Epithelial cell of proximal tubule (primary cell): ENCODE data around the gene WFDC2. TPM values are rescaled to one million over a fixed set of nuclear protein-coding genes. Genes with fewer than 3 reads are reported as not detected.

Experiments
- DNase-seq: peaks from one replicate; pipeline ENCODE4 v3.0.0-alpha.2; 2011; ENCODE audit warnings: low read depth
- H3K4me3 ChIP-seq: 2 replicates; pipeline ENCODE4 v1.5.1; 2011; ENCODE audit warnings: low read depth, mild to moderate bottlenecking, low read length
- total RNA-seq: library from RNA; depleted of rRNA; stranded (reverse); fragments of >200 nt; gene quantifications from 2 replicates; pipeline ENCODE4 v1.2.3, GENCODE V29; 2015
- TF ChIP-seq, protein P1 (sequence below): conservative IDR thresholded peaks from 2 replicates; pipeline ENCODE4 v1.5.1; 2012; ENCODE audit warnings: low read depth, mild to moderate bottlenecking, low read length

WFDC2 gene
- total RNA-seq, 1 donor from 2014 or later, result 53.3 TPM

DNA sequence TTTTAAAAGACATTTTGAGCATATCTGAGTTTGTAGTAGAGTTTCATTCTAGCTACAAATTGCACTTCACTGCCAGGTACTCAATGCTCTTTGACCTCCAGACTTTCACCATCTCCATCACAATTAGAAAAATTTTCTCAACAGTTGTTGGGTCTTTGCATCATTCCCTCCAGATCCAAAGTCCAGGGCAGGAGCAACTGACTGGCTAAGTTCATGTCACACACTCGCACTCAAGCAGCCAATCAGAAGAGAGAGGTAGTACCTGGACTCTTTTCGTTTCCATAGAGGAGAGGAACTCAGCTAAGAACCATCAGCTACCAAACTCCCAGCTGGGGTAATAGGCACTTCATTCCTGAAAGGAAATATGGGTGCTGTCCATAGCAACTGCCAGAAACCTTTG lies 36.8 kb downstream of the WFDC2 start:
- no peak overlapping the region for H3K4me3 ChIP-seq
- TF ChIP-seq, protein P1, sequence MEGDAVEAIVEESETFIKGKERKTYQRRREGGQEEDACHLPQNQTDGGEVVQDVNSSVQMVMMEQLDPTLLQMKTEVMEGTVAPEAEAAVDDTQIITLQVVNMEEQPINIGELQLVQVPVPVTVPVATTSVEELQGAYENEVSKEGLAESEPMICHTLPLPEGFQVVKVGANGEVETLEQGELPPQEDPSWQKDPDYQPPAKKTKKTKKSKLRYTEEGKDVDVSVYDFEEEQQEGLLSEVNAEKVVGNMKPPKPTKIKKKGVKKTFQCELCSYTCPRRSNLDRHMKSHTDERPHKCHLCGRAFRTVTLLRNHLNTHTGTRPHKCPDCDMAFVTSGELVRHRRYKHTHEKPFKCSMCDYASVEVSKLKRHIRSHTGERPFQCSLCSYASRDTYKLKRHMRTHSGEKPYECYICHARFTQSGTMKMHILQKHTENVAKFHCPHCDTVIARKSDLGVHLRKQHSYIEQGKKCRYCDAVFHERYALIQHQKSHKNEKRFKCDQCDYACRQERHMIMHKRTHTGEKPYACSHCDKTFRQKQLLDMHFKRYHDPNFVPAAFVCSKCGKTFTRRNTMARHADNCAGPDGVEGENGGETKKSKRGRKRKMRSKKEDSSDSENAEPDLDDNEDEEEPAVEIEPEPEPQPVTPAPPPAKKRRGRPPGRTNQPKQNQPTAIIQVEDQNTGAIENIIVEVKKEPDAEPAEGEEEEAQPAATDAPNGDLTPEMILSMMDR, result no peak
- DNase-seq, result no peak

DNA sequence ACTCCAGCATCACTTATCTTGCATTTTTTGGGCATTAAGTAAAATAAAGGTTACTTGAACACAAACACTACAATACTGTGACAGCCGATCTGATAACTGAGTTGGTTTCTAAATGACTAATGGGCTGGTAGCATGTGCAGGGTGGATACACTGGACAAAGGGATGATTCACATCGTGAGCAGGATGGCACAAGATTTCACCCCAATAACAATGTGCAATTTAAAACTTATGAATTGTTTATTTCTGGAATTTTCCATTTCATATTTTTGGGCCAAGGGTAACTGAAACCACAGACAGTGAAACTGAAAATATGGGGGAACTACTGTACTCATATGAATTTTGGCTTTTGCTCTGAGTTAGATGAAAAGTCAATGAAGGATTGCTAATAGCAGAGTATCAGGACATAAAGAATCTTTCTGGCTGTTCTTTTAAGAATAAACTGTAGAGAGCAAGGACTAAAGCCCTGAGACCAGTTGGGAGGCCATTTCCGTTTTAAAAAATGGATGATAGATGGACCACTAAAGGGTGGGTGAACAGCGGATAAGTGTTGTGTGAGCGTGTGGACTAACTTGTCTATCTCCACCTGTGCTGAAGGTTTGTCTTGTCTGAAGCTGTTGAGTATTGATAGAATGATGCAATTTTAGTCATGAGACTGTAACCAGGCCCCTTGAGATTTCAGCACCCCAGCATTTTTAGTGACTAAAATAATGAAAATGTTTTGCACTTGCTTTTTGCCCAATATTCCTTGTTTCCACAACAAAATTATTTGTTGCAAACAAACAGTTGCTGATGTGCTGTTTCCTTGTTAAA lies 37.7 kb downstream of the WFDC2 start:
- DNase-seq, result no peak
- no peak overlapping the region for H3K4me3 ChIP-seq
- TF ChIP-seq, protein P1, result no peak

DNA sequence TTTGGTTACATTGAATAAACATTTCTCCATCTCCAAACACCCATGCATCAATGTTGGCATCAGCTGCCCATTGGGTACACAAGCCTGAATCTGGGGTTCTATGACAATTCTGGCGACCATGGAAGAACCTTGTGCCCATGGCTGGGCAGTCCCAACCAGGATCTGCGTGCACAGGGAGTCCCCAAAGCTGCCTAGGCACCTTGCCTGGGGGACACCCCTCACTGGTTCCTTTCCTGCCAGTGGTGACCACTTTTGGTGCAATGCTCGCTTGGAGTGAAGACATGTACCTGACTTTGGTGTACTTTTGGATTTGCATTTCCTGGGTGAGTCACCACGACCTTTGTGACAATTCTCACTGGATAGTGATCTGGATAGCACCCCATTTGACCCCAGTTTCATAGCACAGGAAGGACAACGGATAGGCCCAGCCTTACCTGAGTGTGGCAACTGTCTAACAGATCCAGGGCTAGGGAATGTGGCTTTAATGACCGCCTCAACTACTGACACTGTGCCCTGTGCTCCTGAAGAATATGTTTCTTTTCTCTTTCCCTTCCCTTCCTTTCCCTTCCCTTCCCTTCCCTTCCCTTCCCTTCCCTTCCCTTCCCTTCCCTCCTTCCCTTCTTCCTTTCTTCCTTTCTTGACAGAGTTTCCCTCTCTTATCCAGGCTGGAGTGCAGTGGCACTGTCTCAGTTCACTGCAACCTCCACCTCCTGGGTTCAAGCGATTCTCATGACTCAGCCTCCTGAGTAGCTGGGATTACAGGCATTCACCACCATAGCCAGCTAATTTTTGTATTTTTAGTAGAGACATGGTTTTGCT lies 38.7 kb downstream of the WFDC2 start:
- DNase-seq, result no peak

DNA sequence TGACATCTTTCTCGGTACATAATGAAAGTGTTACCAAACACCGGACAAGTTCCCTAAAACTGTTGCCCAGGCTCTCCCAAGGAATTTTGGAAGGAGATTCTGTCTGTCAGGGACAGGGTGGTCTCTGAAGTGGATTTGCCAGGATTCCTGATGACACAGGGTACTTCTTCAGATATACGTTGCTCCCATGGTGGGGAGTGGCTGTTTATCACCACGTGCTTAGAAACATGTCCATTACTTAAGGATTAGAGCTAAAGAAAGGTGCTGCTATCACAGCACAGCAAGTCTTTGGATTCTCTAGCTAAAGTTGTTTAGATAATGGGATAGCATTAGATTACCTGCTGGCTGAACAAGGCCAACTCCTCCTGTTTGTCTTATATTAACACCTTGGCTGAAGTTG lies 39.5 kb downstream of the WFDC2 start:
- no peak for DNase-seq
- H3K4me3 ChIP-seq, result no peak overlapping the region
- TF ChIP-seq, protein P1, result no peak

More for the DNA sequence above, 38.7 kb downstream of the WFDC2 start:
- no peak overlapping the region for H3K4me3 ChIP-seq
- TF ChIP-seq, protein P1, result no peak

DNA sequence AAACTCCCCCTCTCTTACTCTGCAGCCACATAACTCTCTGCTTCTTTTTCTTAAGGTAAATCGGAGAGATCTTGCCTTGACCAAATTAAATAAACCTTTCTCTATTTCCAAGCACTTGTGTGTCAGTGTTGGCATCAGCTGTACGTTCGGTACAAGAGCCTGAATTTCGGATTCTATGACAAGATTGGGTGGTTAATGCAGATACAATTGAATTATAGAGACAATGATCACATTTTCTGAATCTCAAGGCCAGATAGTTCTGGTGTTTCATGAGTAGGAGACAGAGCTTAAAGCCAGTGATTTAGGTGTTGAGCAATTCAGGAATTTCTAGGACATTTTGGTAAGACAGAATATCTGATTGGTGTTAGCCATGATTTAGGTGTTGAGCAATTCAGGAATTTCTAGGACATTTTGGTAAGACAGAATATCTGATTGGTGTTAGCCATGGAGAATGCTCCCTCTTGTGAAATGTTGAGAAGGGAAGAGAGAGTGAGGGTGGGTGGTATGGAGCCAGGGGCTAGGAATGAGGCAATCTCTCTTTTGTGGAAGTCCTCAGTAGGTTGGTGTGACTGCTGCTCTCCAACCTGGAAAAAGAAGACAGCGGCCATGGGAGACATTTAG lies 40.8 kb downstream of the WFDC2 start:
- no peak overlapping the region for H3K4me3 ChIP-seq
- TF ChIP-seq, protein P1, result no peak
- DNase-seq, result no peak

DNA sequence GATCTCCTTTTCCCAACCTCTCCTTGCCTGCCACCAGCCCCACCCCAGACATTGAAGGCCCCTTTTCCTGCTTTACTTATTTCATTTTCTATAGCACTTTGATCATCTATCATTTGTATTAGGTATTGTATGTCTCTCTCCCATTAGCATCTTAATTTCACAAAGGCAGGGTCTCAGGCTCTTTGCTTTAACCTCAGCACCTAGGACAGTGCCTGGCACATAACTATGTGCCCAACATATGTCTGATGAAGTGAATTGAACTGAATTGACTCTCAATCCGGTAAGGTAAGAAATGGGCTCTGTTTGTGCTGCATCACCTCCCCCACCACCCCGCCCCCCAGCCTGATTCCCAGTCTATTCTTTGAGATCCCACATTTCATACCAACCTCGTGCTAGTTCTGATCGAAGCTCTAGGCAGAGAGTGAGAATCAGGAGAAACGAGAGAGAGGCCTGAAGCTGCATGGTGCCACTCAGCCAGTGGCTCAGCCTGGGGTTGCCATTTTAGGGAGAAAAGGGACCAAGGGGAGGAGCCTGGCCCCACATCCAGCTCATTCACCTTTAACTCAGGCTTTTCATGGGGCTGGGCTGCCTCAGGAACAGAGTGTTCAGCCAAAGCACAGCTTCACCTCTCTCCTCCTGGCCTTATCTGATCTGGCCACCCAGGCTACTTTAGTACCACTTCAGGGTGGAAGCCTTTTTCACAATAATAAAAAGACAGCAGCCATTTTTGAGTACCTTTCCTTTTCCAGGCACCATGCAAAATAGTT lies 45.8 kb downstream of the WFDC2 start, which contains the start of gene SPINT3:
TSS of gene SPINT3 (minus strand) at position 476 of the 767 bp plus-strand sequence. CDS start at position 462, 14 bp downstream.
- TF ChIP-seq, protein P1, result no peak
- no peak for DNase-seq
- no peak within 1 kb of the TSS for H3K4me3 ChIP-seq
